Gastroesophageal sphincter (tissue), 3 donors: Measurements from ENCODE around the gene RNMT.

Experiments
- POLR2A ChIP-seq, 2 donors: fragments of 450-650 bp; IDR thresholded peaks; one replicate each; pipeline ENCODE4 v1.6.1; 2017; ENCODE audit warnings: antibody characterized with exemption in 2 of 2, mild to moderate bottlenecking in 2 of 2, moderate library complexity in 1 of 2
- POLR2AphosphoS5 ChIP-seq: sonication (generic); formaldehyde crosslinking; IDR thresholded peaks from one replicate; pipeline ENCODE4 v1.6.1; 2017; ENCODE audit warnings: antibody characterized with exemption
- TF ChIP-seq, protein P1 (sequence below), 4 experiments: fragments of 200-600 bp in 2 of 4; fragments of 450-650 bp in 2 of 4; sonication (generic) in 1 of 4; IDR thresholded peaks; one replicate each; pipeline ENCODE4 v1.5.1; 2017 to 2019; ENCODE audit warnings: antibody characterized with exemption in 4 of 4, mild to moderate bottlenecking in 2 of 4, moderate library complexity in 2 of 4

DNA sequence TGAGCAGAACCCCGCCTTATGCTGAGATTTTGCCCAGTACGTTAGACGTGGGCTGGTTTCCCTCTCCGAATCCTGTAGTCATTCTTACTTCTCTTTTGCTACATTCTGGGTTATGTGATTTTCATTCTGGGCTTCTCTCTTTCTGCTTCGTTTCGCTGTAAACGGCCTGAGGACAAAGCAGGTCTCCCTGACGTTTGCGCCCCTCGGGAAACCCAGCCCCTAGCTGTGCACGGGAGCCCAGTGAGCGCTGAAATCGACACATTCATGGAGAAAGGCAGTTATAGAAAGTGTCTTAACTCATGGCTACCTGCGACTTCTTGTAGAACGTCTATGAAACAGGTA lies 74.8 kb downstream of the RNMT start:
- TF ChIP-seq, protein P1, sequence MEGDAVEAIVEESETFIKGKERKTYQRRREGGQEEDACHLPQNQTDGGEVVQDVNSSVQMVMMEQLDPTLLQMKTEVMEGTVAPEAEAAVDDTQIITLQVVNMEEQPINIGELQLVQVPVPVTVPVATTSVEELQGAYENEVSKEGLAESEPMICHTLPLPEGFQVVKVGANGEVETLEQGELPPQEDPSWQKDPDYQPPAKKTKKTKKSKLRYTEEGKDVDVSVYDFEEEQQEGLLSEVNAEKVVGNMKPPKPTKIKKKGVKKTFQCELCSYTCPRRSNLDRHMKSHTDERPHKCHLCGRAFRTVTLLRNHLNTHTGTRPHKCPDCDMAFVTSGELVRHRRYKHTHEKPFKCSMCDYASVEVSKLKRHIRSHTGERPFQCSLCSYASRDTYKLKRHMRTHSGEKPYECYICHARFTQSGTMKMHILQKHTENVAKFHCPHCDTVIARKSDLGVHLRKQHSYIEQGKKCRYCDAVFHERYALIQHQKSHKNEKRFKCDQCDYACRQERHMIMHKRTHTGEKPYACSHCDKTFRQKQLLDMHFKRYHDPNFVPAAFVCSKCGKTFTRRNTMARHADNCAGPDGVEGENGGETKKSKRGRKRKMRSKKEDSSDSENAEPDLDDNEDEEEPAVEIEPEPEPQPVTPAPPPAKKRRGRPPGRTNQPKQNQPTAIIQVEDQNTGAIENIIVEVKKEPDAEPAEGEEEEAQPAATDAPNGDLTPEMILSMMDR (IDR thresholded peaks at IDR 0.05) = no peak
- TF ChIP-seq POLR2A (IDR thresholded peaks at IDR 0.05) = no peak
- TF ChIP-seq POLR2AphosphoS5 = no peak
